ENCODE data around the gene ANGEL2.
A peak's percentile ranks its signal among the peaks of the same experiment; 100 is the strongest.

The ANGEL2 gene, protein sequence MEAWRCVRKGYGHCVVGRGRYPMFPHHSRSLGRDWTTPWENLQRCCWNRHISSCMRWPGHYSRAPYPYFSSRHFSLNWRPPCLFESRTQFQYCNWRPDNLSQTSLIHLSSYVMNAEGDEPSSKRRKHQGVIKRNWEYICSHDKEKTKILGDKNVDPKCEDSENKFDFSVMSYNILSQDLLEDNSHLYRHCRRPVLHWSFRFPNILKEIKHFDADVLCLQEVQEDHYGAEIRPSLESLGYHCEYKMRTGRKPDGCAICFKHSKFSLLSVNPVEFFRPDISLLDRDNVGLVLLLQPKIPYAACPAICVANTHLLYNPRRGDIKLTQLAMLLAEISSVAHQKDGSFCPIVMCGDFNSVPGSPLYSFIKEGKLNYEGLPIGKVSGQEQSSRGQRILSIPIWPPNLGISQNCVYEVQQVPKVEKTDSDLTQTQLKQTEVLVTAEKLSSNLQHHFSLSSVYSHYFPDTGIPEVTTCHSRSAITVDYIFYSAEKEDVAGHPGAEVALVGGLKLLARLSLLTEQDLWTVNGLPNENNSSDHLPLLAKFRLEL

DNA sequence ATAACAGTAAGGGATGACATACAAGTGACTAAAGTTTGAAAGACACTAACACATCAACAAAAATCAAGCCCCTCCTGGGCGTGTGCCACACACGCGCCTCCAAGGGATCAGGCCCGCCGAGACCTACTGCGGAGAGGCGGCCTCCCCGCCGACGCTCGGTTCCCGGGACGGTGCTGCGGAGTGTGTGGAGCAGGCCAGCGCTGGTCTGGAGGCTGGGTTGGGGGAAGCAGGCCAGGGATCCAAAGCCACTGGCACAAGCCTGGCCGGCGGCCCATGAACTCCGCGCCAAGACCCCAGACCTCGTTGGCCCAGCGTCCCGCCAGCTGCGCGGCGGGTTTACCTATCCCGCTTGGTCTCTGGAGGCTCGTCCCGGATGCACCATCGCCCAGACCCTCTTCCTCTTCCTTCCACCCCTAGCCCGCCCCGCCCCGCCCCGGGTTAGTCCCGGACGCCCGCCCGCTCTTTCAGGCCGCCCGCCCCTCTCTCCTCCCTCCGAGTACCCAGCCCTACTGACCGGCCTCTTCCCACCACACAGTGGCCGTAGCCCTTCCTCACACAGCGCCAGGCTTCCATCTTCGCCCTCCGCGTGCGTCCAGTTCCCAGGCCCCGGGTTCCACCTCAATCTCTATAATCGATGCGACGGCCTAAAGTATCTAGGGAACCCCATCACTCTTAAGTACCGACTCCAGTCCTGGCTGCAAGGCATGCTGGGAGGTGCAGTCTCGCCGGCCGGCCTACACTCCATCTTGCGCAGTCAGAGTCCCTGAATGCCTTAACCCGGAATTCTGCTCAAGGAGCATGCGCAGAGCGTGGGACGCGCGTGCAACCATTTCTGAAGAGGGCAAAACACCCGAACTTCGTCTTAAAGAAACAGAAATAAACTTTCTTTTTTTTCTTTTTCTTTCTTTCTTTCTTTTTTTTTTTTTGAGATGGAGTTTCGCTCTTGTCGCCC lies at the start of gene ANGEL2:
Gene ANGEL2, minus strand, starts transcription at position 769 of the 952 bp plus-strand sequence. Its CDS starts 196 bp downstream, at position 573.
- H3K36me3 ChIP-seq (ENCODE audit: control insufficient read depth in 1 of 2, insufficient read depth in 2 of 2, low read length in 2 of 2), result peaks cover 4 to 7% of the 10 kb centered on the region in 2 donors

DNA sequence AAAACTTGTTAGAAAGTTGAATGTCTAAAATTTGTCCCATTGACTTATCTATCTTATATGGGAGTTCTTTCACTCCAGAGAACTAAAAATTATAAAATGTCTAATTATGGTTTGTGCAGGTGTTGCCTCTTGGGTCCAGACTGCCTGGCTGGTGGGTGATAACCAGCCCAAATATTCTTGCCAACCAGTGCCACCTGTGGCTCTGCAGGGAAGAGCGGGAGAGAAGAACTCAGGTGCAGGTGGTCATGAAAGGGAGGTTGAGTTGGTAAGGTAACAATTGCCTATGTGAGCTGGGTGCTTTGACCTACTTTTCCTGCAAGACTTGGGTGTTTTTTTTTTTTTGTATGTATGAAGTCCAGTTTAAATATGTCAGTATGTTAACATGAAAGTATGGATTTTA lies 45.6 kb upstream of the ANGEL2 start:
- Histone ChIP-seq H3K9me3 (ENCODE audit: control insufficient read depth in 1 of 2, low read length in 2 of 2) (no peaks in the 10 kb centered on the region), H3K27ac (ENCODE audit: low read depth, low read length) (no peak overlapping the region), H3K4me3 (ENCODE audit: low read depth in 1 of 2, low read length in 2 of 2) (no peak overlapping the region), H3K4me1 (ENCODE audit: control insufficient read depth in 1 of 2, insufficient read depth in 2 of 2, low read length in 2 of 2) (no peaks in the 10 kb centered on the region), H3K36me3 (ENCODE audit: control insufficient read depth in 1 of 2, insufficient read depth in 2 of 2, low read length in 2 of 2) (no peaks in the 10 kb centered on the region), H3K27me3 (ENCODE audit: control insufficient read depth in 1 of 2, insufficient read depth in 2 of 2, low read length in 2 of 2) (no peaks in the 10 kb centered on the region), H3K9ac (ENCODE audit: low read depth in 1 of 2, low read length in 2 of 2) (no peak overlapping the region)

More for the DNA sequence above, at the start of gene ANGEL2:
- no peaks in the 10 kb centered on the region for H3K9me3 ChIP-seq (ENCODE audit: control insufficient read depth in 1 of 2, low read length in 2 of 2)
- peak within 1 kb of the TSS; percentile 82 for H3K27ac ChIP-seq (ENCODE audit: low read depth, low read length)
- no peaks in the 10 kb centered on the region for H3K27me3 ChIP-seq (ENCODE audit: control insufficient read depth in 1 of 2, insufficient read depth in 2 of 2, low read length in 2 of 2)
- peak within 1 kb of the TSS; percentile 83 to 88 for H3K9ac ChIP-seq (ENCODE audit: low read depth in 1 of 2, low read length in 2 of 2)
- peak within 1 kb of the TSS; percentile 96 for H3K4me3 ChIP-seq (ENCODE audit: low read depth in 1 of 2, low read length in 2 of 2)
- peaks cover 3 to 12% of the 10 kb centered on the region in 2 donors for H3K4me1 ChIP-seq (ENCODE audit: control insufficient read depth in 1 of 2, insufficient read depth in 2 of 2, low read length in 2 of 2)

- Histone ChIP-seq H3K4me3 (ENCODE audit: low read depth in 1 of 2, low read length in 2 of 2) (no peak overlapping the region), H3K9me3 (ENCODE audit: control insufficient read depth in 1 of 2, low read length in 2 of 2) (no peaks in the 10 kb centered on the region), H3K4me1 (ENCODE audit: control insufficient read depth in 1 of 2, insufficient read depth in 2 of 2, low read length in 2 of 2) (no peaks in the 10 kb centered on the region), H3K9ac (ENCODE audit: low read depth in 1 of 2, low read length in 2 of 2) (no peak overlapping the region), H3K27ac (ENCODE audit: low read depth, low read length) (no peak overlapping the region), H3K36me3 (ENCODE audit: control insufficient read depth in 1 of 2, insufficient read depth in 2 of 2, low read length in 2 of 2) (no peaks in the 10 kb centered on the region), H3K27me3 (ENCODE audit: control insufficient read depth in 1 of 2, insufficient read depth in 2 of 2, low read length in 2 of 2) (no peaks in the 10 kb centered on the region)
Observed at GRCh38 chr1:213060836-213061235, 45.2 kb upstream of the ANGEL2 start.

DNA sequence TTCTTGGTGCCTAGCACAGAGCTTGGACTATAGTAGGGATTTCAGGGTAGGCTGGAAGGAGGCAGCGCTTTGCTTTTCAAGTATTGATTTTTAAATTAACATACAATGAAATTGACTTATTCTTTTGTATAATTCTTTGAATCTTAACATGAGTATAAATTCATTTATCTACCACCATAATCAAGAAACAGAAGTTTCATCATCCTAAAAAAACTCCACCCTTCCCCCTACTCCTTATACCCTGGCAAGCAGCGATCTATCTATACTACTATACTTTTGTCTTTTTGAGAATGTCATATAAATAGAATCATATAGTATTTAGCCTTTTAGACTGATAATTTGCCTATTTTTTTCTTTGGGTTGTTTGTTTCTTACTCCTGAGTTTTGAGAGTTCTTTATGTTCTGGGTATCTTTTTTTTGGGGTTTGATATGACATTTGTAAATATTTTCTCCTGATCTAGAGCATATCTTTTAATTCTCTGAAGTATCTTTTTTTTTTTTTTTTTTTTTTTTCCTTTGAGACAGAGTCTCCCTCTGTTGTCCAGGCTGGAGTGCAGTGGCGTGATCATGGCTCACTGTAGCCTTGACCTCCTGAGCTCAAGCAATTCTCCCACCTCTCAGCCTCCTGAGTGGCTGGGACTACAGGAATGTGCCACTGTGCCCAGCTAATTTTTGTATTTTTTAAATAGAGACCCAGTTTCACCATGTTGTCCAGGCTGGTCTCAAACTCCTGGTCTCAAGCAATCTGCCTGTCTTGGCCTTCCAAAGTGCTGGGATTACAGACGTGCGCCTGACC lies 41.8 kb upstream of the ANGEL2 start:
- Histone ChIP-seq H3K9me3 (ENCODE audit: control insufficient read depth in 1 of 2, low read length in 2 of 2) (no peaks in the 10 kb centered on the region), H3K27ac (ENCODE audit: low read depth, low read length) (no peak overlapping the region), H3K9ac (ENCODE audit: low read depth in 1 of 2, low read length in 2 of 2) (no peak overlapping the region), H3K36me3 (ENCODE audit: control insufficient read depth in 1 of 2, insufficient read depth in 2 of 2, low read length in 2 of 2) (no peaks in the 10 kb centered on the region), H3K27me3 (ENCODE audit: control insufficient read depth in 1 of 2, insufficient read depth in 2 of 2, low read length in 2 of 2) (no peaks in the 10 kb centered on the region), H3K4me3 (ENCODE audit: low read depth in 1 of 2, low read length in 2 of 2) (no peak overlapping the region), H3K4me1 (ENCODE audit: control insufficient read depth in 1 of 2, insufficient read depth in 2 of 2, low read length in 2 of 2) (peaks cover 5 to 8% of the 10 kb centered on the region in 2 donors)

DNA sequence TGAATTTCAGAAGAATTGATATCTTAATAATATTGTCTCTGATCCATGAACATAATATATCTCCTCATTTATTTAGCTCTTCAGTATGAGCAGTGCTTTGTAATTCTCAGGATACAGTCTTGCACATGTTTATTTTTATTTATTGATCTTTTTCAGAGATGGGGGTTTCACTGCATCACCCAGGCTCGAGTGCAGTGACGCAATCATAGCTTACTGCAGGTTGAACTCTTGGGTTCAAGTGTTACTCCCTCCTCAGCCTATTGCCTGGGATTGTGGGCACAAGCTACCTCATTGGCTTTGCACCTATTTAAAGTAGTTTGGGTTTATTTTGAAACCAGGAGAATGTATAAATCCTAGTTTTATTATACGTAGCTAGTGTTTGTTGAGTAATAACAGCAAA lies 40.1 kb upstream of the ANGEL2 start:
- no peak overlapping the region for H3K9ac ChIP-seq (ENCODE audit: low read depth in 1 of 2, low read length in 2 of 2)
- H3K9me3 ChIP-seq (ENCODE audit: control insufficient read depth in 1 of 2, low read length in 2 of 2), result no peaks in the 10 kb centered on the region
- peaks cover 11% of the 10 kb centered on the region in 2 donors for H3K4me1 ChIP-seq (ENCODE audit: control insufficient read depth in 1 of 2, insufficient read depth in 2 of 2, low read length in 2 of 2)
- H3K36me3 ChIP-seq (ENCODE audit: control insufficient read depth in 1 of 2, insufficient read depth in 2 of 2, low read length in 2 of 2), result no peaks in the 10 kb centered on the region
- no peak overlapping the region for H3K4me3 ChIP-seq (ENCODE audit: low read depth in 1 of 2, low read length in 2 of 2)
- no peaks in the 10 kb centered on the region for H3K27me3 ChIP-seq (ENCODE audit: control insufficient read depth in 1 of 2, insufficient read depth in 2 of 2, low read length in 2 of 2)
- H3K27ac ChIP-seq (ENCODE audit: low read depth, low read length), result no peak overlapping the region

DNA sequence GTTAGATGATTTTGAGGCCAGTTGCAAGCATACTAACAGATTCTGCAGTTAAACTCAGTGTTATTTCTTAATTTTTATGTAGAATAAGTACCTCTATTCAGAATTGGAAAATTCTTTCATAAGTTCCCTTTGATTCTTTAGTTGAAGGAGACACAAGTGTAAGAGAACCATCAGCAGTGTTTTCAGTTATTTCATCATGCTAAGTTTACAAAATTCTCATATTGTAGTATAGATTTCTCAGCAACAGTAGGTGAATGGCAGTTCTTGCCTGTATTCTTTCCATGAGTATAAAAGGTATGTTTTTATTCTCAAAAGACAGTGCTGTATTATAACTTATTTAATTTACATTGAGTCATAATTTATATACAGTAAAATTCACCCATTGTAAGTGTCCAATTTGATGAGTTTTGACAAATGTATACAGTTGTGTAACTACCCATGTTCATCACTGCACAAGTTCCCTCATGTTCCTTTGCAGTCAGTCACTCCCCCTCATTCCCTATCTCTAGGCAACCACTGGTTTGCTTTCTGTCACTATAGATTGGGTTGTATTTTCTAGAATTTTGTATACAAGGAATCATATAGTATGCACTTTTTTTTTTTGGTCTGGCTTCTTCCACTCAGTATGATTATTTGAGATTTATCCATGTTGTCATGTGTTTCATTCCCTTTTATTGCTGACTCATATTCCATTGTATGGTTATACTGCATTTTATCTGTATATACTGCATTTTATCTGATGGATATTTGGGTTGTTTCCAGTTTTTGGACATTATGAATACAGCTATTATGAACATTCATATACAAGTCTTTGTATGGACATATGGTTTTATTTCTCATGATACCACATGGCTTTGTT lies 39.3 kb upstream of the ANGEL2 start:
- H3K4me3 ChIP-seq (ENCODE audit: low read depth in 1 of 2, low read length in 2 of 2), result no peak overlapping the region
- H3K27me3 ChIP-seq (ENCODE audit: control insufficient read depth in 1 of 2, insufficient read depth in 2 of 2, low read length in 2 of 2), result no peaks in the 10 kb centered on the region
- no peak overlapping the region for H3K9ac ChIP-seq (ENCODE audit: low read depth in 1 of 2, low read length in 2 of 2)
- H3K36me3 ChIP-seq (ENCODE audit: control insufficient read depth in 1 of 2, insufficient read depth in 2 of 2, low read length in 2 of 2), result no peaks in the 10 kb centered on the region
- no peak overlapping the region for H3K27ac ChIP-seq (ENCODE audit: low read depth, low read length)
- peaks cover 11 to 18% of the 10 kb centered on the region in 2 donors for H3K4me1 ChIP-seq (ENCODE audit: control insufficient read depth in 1 of 2, insufficient read depth in 2 of 2, low read length in 2 of 2)
- H3K9me3 ChIP-seq (ENCODE audit: control insufficient read depth in 1 of 2, low read length in 2 of 2), result no peaks in the 10 kb centered on the region

DNA sequence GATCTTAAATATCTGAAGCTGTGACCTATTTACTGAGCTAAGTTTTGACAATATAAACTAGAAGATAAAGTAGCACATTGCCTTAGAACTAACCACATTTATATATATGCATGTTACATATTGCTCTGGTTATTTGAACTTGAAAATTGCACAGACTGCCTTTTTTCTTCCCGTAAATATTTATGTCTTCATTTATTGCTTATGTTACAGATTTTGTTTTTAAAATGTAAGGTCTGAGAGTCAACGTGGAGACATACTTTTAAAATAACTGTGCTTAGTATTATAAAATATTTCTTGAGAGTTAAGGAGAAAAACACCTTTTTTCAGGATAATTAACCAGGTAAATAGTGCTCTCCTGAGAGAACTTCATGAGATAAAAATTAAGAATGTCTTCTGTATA lies 38.5 kb upstream of the ANGEL2 start:
- Histone ChIP-seq H3K9me3 (ENCODE audit: control insufficient read depth in 1 of 2, low read length in 2 of 2) (no peaks in the 10 kb centered on the region), H3K36me3 (ENCODE audit: control insufficient read depth in 1 of 2, insufficient read depth in 2 of 2, low read length in 2 of 2) (no peaks in the 10 kb centered on the region), H3K4me1 (ENCODE audit: control insufficient read depth in 1 of 2, insufficient read depth in 2 of 2, low read length in 2 of 2) (peaks cover 11 to 18% of the 10 kb centered on the region in 2 donors), H3K27me3 (ENCODE audit: control insufficient read depth in 1 of 2, insufficient read depth in 2 of 2, low read length in 2 of 2) (no peaks in the 10 kb centered on the region), H3K4me3 (ENCODE audit: low read depth in 1 of 2, low read length in 2 of 2) (no peak overlapping the region), H3K27ac (ENCODE audit: low read depth, low read length) (no peak overlapping the region), H3K9ac (ENCODE audit: low read depth in 1 of 2, low read length in 2 of 2) (no peak overlapping the region)

DNA sequence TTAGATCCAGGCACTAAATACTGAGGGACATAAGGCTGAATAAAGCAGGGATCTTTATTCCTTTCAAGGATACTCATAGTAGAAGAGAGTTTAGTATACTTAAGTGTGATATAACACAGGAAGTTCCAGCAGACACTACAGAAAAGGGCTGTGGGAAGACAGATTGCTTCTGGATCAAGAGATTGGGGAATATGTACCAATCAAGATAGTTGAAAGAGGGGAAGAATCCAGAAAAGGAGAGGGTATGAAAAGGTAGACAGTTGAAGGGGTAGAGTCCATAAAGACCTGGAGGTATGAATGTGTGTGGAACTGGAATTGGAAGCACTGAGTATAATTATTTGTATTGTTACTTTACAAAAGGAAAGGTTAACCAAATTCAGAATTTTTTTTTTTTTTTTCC lies 37.8 kb upstream of the ANGEL2 start:
- Histone ChIP-seq H3K4me3 (ENCODE audit: low read depth in 1 of 2, low read length in 2 of 2) (no peak overlapping the region), H3K9ac (ENCODE audit: low read depth in 1 of 2, low read length in 2 of 2) (no peak overlapping the region), H3K4me1 (ENCODE audit: control insufficient read depth in 1 of 2, insufficient read depth in 2 of 2, low read length in 2 of 2) (peaks cover 11 to 18% of the 10 kb centered on the region in 2 donors), H3K27me3 (ENCODE audit: control insufficient read depth in 1 of 2, insufficient read depth in 2 of 2, low read length in 2 of 2) (no peaks in the 10 kb centered on the region), H3K27ac (ENCODE audit: low read depth, low read length) (no peak overlapping the region), H3K9me3 (ENCODE audit: control insufficient read depth in 1 of 2, low read length in 2 of 2) (no peaks in the 10 kb centered on the region), H3K36me3 (ENCODE audit: control insufficient read depth in 1 of 2, insufficient read depth in 2 of 2, low read length in 2 of 2) (no peaks in the 10 kb centered on the region)

GRCh38 chr1:213051881-213052202 lies 36.2 kb upstream of the ANGEL2 start:
- Histone ChIP-seq H3K4me3 (ENCODE audit: low read depth in 1 of 2, low read length in 2 of 2) (peak overlapping the region; percentile 89 to 91), H3K9me3 (ENCODE audit: control insufficient read depth in 1 of 2, low read length in 2 of 2) (no peaks in the 10 kb centered on the region), H3K4me1 (ENCODE audit: control insufficient read depth in 1 of 2, insufficient read depth in 2 of 2, low read length in 2 of 2) (peaks cover 11 to 18% of the 10 kb centered on the region in 2 donors), H3K27ac (ENCODE audit: low read depth, low read length) (no peak overlapping the region), H3K27me3 (ENCODE audit: control insufficient read depth in 1 of 2, insufficient read depth in 2 of 2, low read length in 2 of 2) (no peaks in the 10 kb centered on the region), H3K9ac (ENCODE audit: low read depth in 1 of 2, low read length in 2 of 2) (peak overlapping the region in 1 of 2 donors; percentile 48), H3K36me3 (ENCODE audit: control insufficient read depth in 1 of 2, insufficient read depth in 2 of 2, low read length in 2 of 2) (no peaks in the 10 kb centered on the region)
